ENCODE measurements around the gene PPP4R2.
"Not testable (repeated sequence)": the region's sequence is repeated elsewhere in the genome, so short reads cannot be mapped to it uniquely, and the experiment has no call there.

PPP4R2 gene

DNA sequence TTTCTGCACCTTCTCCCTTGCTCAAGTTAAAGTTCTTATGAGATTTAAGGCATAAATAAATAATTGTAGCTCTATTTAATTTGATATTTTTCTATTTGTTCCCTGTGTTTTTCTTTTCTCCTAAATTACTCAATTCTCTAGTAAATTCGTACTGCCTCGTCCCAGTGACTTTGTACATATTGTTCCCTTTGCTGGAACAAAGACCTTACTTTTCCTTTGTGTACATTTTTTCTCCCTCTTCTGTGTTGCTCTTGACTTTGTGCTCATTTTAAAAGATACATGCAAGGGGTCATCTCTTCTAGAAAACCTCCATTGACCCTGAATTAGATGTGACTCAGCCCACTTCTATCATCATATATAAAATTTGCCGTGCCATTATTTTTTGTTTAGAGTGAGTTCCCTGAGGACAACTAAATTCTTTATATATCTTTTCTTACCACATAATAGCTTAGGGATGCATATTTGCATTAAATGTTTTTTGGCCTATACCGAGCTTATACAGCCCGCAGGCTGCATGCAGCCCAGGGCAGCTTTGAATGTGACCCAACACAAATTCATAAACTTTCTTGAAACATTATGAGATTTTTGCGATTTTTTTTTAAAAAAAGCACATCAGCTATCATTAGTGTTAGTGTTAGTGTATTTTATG is 29.6 kb downstream of the PPP4R2 start:
- no peak for DNase-seq (ENCODE audit: low spot score)

DNA sequence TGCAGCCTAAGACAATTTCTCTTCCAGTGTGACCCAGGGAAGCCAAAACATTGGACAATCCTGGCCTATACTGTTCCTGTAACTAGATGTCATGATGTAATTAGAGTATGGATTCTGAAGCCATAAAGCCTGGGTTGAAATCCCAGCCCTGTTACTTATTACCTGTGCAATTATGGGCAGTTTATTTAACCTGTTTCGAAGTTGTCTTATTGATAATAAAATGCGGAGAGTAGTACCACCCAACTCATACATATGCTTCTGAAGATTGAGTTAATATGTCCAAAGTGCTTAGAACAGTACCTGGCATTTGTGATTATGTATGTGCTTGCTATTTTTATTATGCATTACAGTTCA is 30.1 kb downstream of the PPP4R2 start:
- no peak for DNase-seq (ENCODE audit: low spot score)

DNA sequence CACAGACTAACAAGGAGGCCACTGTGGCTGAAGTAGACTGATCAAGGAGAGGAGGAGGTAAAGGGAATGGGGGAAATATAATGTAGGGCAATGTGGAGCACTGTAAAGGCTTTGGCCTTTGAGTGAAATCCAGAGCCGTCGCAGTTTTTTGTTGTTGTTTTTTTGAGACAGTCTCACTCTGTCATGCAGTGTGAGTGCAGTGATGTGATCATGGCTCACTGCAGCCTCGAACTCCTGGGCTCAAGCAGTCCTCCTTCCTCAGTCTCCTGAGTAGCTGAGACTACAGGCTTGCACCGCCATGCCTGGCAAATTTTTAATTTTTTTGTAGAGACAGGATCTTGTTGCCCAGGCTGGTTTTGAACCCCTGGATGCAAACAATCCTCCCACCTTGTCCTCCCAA is 32.2 kb downstream of the PPP4R2 start:
- no peak for DNase-seq (ENCODE audit: low spot score)

DNA sequence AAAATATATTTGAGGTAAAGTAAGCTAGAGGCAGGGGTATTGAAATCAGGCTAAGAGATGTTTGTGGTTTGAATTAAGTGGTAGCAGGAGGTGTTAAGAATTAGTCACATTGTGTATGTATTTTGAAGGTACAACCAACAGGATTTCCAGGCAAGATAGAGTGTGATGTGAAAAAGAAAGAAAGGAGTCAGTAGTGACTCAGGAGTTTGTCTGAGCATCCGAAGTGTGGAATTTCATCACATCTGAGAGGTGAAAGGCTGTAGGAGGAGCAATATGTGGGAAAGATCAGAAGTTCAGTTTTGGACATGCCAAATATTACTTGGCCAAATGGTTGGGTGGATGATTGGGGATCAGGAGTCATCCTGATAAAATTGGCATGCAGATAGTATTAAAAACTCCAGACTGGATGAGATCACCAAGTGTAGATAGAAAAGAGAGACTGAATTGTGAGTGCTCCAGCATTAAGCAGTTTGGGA is 32.7 kb downstream of the PPP4R2 start:
- peak; percentile 42 for DNase-seq (ENCODE audit: low spot score)

DNA sequence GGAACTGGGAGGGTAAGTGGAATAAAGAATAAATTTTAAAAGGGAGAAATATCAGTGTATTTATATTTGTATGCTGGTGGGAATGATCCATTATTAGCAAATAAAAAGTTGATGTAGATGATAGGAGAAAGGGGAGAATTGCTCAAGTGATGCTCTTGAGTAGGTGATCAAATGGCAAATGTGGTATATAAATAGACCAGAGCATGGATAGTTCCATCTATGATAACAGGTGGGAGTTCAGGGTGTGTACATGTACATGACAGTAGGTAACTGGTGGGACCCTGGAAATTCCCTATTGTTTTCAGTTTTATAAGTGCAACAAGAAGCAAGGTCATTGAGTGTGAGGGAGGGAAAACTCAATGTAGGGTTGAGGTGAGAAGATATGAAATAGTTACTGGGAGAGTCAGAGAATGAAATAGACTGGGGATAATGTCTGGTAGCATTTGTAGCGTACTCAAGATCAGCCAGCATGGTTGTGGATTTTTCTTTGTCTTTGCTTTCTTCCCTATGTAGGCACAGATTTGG is 33.5 kb downstream of the PPP4R2 start:
- DNase-seq (ENCODE audit: low spot score), result no peak

DNA sequence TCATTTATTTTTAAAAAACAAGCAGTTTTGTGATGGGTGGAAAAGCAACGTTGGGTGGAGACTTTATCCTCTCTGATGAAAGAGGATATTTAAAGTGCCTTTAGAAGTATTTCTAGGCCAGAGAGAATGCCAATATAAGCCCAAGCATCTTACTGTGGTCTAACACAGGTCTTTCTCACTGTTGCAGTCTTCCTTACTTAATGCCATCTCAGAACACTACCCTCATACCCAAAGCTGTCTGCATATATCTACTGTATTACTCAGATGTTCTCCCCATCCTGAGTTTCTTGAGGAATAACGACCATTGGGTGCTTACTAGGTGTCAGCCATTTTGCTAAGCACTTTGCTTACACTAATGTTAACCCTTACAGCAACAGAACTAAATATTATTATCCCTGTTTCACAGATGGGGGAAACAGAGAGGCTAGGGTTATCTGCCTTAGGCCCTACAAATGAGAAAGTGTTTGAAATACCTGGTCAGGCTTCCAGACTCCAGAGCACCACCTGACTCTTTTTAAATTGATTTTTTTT is 35.0 kb downstream of the PPP4R2 start:
- no peak for DNase-seq (ENCODE audit: low spot score)

DNA sequence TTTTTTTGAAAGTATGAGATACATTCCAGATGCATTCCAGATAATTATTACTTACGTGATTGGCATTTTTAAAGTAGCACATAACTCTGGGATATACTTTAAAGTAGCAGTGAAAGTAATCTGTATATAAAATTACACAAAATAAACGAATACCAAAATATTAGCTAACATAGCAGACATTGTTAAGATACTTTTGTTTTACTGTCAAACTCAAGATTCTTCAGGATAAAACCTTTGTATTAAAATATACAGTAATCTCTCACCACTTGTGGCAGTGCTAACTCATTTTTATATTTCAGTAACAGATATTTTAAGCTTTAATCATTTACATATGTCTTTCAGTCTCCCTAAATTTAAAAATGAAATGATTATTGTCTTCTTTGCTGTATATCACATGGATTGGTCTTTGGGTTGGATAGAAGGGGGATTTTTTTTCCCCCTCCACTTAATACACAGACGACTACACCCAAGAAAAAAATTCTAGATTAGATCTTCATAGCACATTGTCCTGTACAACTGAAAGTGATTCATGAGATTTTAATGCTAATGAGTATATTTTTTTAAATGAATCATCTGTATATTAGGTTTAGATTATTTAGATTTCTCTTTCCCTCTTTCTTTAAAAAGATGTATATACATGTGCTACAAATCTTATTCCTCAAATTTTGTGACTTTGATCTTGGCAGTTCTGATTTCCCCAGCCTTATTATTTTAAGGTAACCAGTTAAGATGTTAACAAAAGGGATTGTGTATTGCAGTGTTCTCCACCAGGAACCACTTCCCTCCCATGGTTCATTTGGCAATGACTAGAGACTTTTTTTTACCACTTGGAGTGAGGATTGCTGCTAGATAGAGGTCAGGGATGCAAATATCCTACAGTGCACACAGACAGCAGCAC is 40.3 kb downstream of the PPP4R2 start:
- no peak for DNase-seq (ENCODE audit: low spot score)

DNA sequence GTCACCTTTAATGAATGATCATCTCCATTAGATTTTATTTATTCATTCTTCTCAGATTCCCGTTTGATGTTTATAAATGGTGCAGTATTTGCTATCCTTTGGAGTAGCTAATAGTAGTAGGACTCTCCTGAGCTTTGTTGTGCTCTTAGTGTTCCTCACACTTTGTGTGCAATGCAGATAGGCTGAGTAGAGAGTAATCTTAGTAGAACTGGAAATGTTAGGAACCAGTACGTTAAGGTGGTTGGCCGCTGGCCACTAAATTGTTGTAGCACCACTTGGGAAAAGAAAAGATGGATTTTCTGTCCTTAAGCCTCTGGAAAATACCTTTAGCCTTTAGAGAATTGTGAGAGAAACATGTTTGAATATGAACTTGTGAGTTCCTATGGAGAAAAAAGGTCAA is 44.9 kb downstream of the PPP4R2 start:
- no peak for DNase-seq (ENCODE audit: low spot score)

DNA sequence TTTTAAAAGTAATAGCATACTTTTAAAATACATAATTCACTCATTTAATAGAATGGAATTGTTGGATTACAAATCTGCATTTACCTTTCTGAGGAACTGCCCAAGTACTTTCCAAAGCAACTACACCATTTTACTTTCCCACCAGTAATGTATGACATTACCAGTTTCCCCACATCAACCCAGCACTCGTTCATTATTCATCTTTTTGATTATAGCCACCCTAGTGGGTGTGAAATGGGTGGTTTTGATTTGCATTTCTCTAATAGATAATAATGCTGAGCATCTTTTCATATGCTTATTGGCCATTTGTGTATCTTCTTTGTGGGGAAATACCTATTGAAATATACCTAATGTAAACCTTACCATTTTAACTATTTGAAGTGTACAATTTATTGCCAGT is 46.8 kb downstream of the PPP4R2 start:
- DNase-seq (ENCODE audit: low spot score), result no peak

DNA sequence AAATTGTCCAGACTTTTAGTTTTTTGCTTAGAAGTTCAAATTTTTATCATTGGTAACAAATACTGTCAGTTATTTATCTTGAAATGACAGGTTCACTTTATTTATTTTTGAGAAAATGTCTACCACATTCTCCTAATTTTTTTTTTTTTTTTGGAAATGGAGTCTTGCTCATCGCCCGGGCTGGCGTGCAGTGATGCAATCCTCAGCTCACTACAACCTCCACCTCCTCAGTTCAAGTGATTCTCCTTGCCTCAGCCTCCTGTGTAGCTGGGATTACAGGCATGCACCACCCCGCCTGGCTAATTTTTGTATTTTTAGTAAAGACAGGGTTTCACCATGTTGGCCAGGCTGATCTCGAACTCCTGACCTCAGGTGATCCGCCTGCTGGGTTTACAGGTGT is 48.8 kb downstream of the PPP4R2 start:
- DNase-seq (ENCODE audit: low spot score), result no peak

DNA sequence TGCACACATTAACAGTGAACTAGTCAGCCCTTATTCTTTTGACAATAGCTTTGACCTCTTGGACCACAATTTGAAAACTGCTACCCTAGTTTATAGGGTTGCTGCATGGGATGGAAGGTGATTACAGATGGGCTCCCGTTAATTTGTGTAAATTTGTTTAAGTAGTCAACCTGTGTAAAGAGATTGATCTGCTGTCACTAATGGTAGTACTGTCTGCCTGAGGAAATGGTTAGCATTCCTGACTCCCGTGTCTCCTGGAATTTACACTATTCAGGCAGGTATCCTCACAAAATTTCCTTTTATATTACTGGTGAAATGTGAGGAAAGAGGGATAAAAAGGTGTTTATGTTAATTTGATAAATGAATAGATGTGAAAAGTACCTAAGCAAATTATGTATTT is 49.6 kb downstream of the PPP4R2 start:
- no peak for DNase-seq (ENCODE audit: low spot score)

DNA sequence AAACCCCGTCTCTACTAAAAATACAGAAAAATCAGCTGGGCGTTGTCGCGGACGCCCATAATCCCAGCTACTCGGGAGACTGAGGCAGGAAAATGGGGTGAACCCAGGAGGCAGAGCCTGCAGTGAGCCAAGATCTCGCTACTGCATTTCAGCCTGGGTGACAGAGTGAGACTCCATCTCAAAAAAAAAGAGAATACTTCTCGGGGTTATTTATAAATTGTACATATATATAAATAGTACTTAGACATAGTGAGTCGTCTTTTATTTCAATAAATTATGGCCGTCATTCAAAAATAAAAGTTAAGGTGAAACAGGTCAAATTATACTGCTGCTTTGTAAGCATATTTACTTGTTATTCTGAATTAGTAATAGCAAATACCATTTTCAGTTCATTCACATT is 52.7 kb downstream of the PPP4R2 start:
- no peak for DNase-seq (ENCODE audit: low spot score)

DNA sequence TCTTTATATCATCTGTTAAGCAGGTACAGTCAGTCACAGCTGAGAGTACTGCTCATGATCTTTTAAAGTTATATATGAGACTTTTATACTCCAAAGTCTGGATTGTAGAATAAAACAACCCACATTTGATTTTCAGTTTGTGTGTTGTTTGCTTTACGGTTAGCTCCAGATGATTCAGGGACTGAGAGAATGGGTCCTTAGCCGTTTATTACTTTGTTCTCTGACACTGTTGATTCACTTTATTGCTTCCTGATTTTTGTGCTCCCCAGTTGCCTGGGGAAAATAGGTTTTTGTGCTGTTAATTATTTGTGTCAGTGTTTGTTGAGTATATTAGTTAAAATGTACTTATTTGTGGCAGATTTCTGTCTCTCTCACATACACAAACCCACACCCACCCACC is 56.2 kb downstream of the PPP4R2 start:
- DNase-seq (ENCODE audit: low spot score), result no peak

DNA sequence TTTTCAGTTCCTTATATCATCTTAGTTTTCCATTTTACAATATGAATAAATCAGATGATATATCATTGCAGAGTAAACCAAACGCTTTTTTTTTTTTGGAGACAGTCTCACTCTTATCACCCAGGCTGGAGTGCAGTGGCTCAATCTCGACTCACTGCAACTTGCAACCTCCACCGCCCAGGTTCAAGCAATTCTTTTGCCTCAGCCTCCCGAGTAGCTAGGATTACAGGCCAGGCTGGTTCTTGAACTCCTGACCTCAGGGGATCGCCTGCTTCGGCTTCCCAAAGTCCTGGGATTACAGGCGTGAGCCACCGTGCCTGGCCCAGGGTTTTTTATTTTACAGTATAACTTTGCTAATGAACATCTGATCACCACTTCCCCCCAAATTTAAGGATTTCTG is 59.0 kb downstream of the PPP4R2 start:
- DNase-seq (ENCODE audit: low spot score), result no peak

DNA sequence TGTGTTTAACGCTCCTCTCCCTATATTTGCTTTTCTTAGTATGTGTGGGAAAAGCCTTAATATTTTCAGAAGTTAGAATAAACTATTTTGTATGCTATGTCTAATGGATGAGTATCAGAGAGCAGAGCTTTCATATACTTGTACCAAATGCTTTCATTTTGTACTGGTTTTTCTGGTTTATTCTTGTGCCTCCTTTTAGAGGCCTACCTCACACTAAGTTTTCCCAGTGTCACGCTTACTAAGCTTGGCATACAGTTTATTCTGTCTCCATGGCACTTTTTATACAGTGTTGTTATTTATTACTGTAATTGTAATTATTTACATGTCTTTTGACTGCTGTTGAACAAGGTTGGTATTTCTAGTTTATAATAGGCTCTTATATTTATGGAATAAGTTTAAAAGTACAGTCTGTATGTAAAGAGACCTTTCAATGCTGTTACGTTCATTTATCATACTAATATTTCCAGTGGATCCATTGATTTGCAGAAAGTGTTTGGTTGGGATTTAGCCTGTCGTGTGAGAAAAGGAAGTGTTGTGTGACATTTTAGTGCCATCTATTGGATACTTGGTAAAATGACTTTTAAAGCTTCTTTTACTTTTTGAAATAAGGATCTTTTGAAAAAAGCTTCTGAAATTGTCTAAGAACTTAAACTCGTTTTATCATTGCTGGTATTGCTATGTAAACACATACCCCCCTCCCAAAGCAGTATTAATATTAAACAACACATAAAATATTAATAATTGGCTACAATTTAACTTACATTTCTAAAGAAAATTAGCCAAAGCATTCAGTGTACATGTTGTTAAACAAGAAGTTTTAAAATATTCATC is 59.6 kb downstream of the PPP4R2 start:
- peak; percentile 19 for DNase-seq (ENCODE audit: low spot score)

DNA sequence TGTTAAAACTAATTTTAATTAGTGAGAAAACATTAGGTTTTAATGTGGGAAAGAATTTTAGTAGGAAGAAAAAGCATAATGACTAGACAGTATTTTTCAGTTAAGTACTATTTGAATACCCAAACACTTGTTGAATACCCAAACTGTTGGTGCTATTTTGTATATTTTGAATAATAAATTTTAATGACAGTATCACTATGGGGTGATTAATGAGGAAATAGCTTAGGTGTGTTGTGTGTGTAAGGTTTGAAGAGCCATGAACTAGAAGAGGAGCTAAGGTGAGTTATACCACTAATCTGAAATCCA is 60.2 kb downstream of the PPP4R2 start:
- no peak for DNase-seq (ENCODE audit: low spot score)

DNA sequence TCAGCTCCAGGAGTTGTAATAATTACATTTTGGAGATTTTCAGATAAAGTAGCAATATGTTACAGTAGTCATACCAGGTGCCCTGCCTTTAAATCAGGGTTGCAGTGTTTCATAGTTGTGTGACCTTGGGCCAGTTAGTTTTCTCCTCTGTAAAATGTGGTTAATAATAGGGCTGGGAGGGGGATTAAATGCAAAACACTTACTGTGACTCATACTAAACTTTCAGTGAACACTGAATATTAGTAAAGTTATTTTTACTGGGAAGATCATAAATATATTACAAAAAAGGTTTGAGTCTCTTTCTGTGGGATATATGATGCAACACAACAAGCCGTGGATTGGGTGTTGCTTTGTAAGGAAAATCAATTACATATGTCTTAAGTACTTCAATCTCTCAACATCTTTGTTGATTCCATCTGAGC is 63.7 kb downstream of the PPP4R2 start:
- no peak for DNase-seq (ENCODE audit: low spot score)

DNA sequence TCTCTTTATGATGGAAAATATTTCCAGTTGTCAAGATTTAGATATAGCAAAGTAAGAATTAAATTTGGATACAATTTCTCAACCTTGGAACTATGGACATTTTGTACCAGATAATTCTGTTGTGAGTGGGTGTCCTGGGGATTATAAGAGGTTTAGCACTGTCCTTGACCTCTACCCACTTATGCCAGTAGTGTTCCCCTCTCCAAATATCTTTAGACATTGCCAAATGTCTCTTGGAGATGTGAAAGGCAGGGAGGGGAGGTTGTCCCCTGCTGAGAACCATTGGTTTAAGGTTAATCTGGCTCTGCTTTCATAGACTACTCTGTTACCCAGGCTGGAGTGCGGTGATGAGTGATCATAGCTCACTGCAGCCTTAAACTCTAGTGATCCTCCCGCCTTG is 64.8 kb downstream of the PPP4R2 start, which contains the start of gene EBLN2:
TSS of gene EBLN2 (plus strand) at position 244 of the 400 bp plus-strand sequence. CDS start 423 bp downstream, outside the sequence.
- no peak for DNase-seq (ENCODE audit: low spot score)

DNA sequence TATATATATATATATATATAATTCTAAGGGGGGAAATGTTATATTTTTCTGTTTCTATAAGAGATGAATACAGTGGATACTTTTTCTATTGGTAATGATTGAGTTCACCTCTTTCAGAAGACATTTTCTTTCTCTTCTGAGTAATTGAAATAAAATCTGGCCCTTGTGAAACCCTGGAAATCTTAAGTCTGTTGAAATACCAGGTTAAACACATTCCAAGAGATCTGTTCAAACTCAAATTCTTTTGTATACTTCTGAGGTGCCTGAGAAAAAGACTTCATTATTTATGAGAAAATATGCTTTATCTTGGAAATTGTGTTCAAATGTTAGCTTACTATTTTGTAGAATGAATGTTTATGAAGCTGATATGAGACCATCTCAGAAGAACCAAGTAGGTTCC is 69.6 kb downstream of the PPP4R2 start:
- DNase-seq (ENCODE audit: low spot score), result not testable (repeated sequence)

DNA sequence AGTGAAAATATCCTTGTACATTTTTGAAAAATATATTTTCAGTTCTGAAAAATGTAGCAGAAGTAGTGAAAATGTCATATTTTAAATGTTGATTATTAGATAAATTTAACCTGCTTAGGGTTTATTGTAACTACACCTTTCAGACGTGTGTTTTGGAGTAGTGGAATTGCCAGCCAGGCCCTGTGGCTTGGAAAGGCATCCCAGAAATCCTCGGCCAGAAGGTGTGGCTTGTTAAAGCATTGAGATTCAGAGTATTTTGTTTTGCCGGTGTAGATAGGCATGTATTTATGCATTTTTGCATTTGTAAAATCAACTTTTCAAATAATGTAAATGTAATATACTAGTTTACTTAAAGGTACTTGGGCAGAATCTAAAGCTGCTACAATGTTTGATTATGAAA is 71.8 kb downstream of the PPP4R2 start:
- DNase-seq (ENCODE audit: low spot score), result no peak

DNA sequence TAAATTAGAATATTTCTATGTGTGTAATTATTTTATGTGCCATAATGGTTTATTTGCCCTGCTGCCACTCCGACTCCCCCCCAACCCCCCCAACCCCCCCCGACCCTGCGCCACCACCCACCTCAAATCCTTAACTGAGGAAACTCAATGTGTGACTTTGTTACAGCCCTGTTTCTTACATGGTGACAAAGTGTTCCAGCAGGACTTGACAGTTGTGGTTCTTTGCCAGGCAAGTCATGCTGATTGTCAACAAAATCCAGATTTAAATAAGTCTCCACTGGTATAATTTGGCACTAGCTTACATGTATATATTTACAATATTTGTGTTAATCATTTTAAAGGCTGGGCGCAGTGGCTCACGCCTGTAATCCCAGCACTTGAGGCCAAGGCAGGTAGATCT is 72.6 kb downstream of the PPP4R2 start:
- no peak for DNase-seq (ENCODE audit: low spot score)

DNA sequence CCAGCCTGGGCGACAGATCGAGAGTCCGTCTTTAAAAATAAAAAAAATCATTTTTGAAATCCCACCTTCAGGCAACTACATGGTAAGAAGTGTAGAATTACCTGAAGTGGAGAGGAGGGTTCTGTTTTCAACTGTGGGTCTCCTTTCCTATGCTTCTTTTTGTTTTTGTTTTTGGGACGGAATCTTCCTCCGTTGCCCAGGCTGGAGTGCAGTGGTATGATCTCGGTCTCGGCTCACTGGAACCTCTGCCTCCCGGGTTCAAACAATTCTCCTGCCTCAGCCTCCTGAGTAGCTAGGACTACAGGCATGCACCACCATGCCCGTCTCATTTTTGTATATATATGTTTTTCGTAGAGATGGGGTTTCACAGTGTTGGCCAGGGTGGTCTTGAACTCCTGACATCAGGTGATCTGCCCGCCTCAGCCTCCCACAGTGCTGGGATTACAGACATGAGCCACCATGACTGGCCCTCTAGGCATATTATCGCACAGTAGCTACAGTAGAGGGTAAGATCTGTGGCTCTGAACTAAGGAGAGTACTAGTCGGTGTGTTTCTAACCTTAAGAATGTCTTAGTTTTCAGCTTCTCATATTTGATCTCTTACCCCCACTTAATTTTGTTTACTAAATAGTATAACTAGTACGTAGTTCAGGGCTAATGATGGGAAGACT is 73.3 kb downstream of the PPP4R2 start:
- DNase-seq (ENCODE audit: low spot score), result no peak
